PC-3 (cell line): ENCODE results near the gene DELE1. TPM values are rescaled to one million over a fixed set of nuclear protein-coding genes. Genes with fewer than 3 reads are reported as not detected.

Source experiments
- ATAC-seq: fragments of 200-7000 bp; cut with Tn5 transposase; 2 replicates; pipeline ENCODE4 v1.9.1; 2020; ENCODE audit warnings: mild to moderate bottlenecking, moderate library complexity
- BruUV-seq: library from RNA; stranded (reverse); fragments of 400-500 nt; replicated peaks from 2 replicates; lab custom pipeline; 2021; lab: Mats Ljungman, UMichigan
- CTCF ChIA-PET: fragments of 300-600 bp; sonication (Branson Sonifier 250); formaldehyde crosslinking; loops from one replicate; lab custom pipeline; 2022; ENCODE audit warnings: antibody characterized with exemption; lab: Charles Lee
- POLR2A ChIA-PET: fragments of 300-600 bp; sonication (Branson Sonifier 250); formaldehyde crosslinking; loops from one replicate; lab custom pipeline; 2022; ENCODE audit warnings: antibody characterized with exemption; ENCODE audit not compliant: unreplicated experiment; lab: Charles Lee
- DNase-seq: peaks from one replicate; pipeline ENCODE4 v3.0.0-alpha.2; 2015
- H2AFZ ChIP-seq: fragments of 300-600 bp; sonication (generic); 2 replicates; pipeline ENCODE4 v1.6.0; 2016; ENCODE audit warnings: antibody characterized with exemption, low read length
- H3F3A ChIP-seq: fragments of 300-600 bp; sonication (generic); one replicate; pipeline ENCODE4 v1.6.0; 2017; ENCODE audit warnings: antibody characterized with exemption, low read length, control low read depth, mild to moderate bottlenecking; ENCODE audit not compliant: unreplicated experiment
- H3K27ac ChIP-seq: fragments of 300-600 bp; sonication (generic); 2 replicates; pipeline ENCODE4 v1.5.1; 2016; ENCODE audit warnings: mild to moderate bottlenecking, low read length
- H3K27me3 ChIP-seq: fragments of 300-600 bp; sonication (generic); 2 replicates; pipeline ENCODE4 v1.6.1; 2016; ENCODE audit warnings: low read length, mixed read lengths
- H3K36me3 ChIP-seq: fragments of 300-600 bp; sonication (generic); 2 replicates; pipeline ENCODE4 v1.6.1; 2016; ENCODE audit warnings: low read depth, mixed run types, low read length, mixed read lengths
- H3K4me1 ChIP-seq: fragments of 300-600 bp; sonication (generic); 2 replicates; pipeline ENCODE4 v1.5.1; 2016; ENCODE audit warnings: low read length; ENCODE audit not compliant: insufficient read depth
- H3K4me2 ChIP-seq: fragments of 300-600 bp; sonication (generic); 2 replicates; pipeline ENCODE4 v1.6.0; 2016; ENCODE audit warnings: low read length
- H3K4me3 ChIP-seq: fragments of 300-600 bp; sonication (generic); 2 replicates; pipeline ENCODE4 v1.5.1; 2016; ENCODE audit warnings: mild to moderate bottlenecking, low read length, mixed read lengths
- H3K79me2 ChIP-seq: fragments of 300-600 bp; sonication (generic); 2 replicates; pipeline ENCODE4 v1.6.1; 2017; ENCODE audit warnings: low read length, mixed read lengths
- H3K9ac ChIP-seq: fragments of 300-600 bp; sonication (generic); 2 replicates; pipeline ENCODE4 v1.6.0; 2016; ENCODE audit warnings: mild to moderate bottlenecking, low read length
- H3K9me2 ChIP-seq: fragments of 300-600 bp; sonication (generic); replicated peaks from 2 replicates; pipeline ENCODE4 v1.6.1; 2016; ENCODE audit warnings: mixed run types, low read length, mixed read lengths
- H3K9me3 ChIP-seq: fragments of 300-600 bp; sonication (generic); 2 replicates; pipeline ENCODE4 v1.6.1; 2016; ENCODE audit warnings: low read length, mixed read lengths
- H4K20me1 ChIP-seq: fragments of 300-600 bp; sonication (generic); 2 replicates; pipeline ENCODE4 v1.6.1; 2016; ENCODE audit warnings: low read length, mixed read lengths
- CTCF ChIP-seq: fragments of 300-600 bp; sonication (generic); conservative IDR thresholded peaks from 2 replicates; pipeline ENCODE4 v1.5.1; 2017; ENCODE audit warnings: antibody characterized with exemption, low read depth, mild to moderate bottlenecking, low read length
- EZH2 ChIP-seq: fragments of 300-600 bp; sonication (generic); IDR thresholded peaks from one replicate; pipeline ENCODE4 v1.6.1; 2017; ENCODE audit warnings: antibody characterized with exemption, mild to moderate bottlenecking, low read length; ENCODE audit not compliant: unreplicated experiment
- EZH2phosphoT487 ChIP-seq: fragments of 300-600 bp; sonication (generic); IDR thresholded peaks from 2 replicates; pipeline ENCODE4 v1.6.1; 2018; ENCODE audit warnings: mild to moderate bottlenecking, antibody characterized with exemption, low read length, borderline replicate concordance
- intact Hi-C: fragments of 100-400 bp; cut with micrococcal nuclease; formaldehyde crosslinking; loops from 2 replicates; pipeline ENCODE4 v1.9.0; 2023
- total RNA-seq: library from RNA; depleted of rRNA; stranded (reverse); fragments of >200 nt; gene quantifications from 2 replicates; pipeline ENCODE4 v1.2.3, GENCODE V29; 2014

Gene DELE1
- total RNA-seq, 1 experiment from 2014 or later = 46.6 TPM

GRCh38 chr5:141952020-141952419 lies 28.3 kb downstream of the DELE1 start:
- Histone ChIP-seq H4K20me1 (no peaks in the 10 kb centered on the region), H3K27ac (no peak overlapping the region), H3F3A (no peaks in the 10 kb centered on the region), H3K36me3 (no peaks in the 10 kb centered on the region), H3K4me2 (no peak overlapping the region), H3K4me3 (no peak overlapping the region), H2AFZ (no peak overlapping the region), H3K9me3 (no peaks in the 10 kb centered on the region), H3K9me2 (no peaks in the 10 kb centered on the region), H3K79me2 (no peaks in the 10 kb centered on the region), H3K4me1 (no peaks in the 10 kb centered on the region), H3K27me3 (no peaks in the 10 kb centered on the region), H3K9ac (no peak overlapping the region)
- no peak for TF ChIP-seq EZH2
- intact Hi-C loops = no loop called here
- no peak for DNase-seq
- no peak for ATAC-seq
- no TSS peak for BruUV-seq
- ChIA-PET POLR2A (no interaction called here), CTCF (no interaction called here)

GRCh38 chr5:141954194-141954593 lies 30.5 kb downstream of the DELE1 start:
- Histone ChIP-seq H3K27me3 (no peaks in the 10 kb centered on the region), H3K9me3 (no peaks in the 10 kb centered on the region), H3K4me1 (0 out of 2 replicates have a peak, but pooled peaks cover 6% of the 10 kb centered on the region), H3K27ac (no peak overlapping the region), H3K4me2 (no peak overlapping the region), H3K4me3 (no peak overlapping the region), H2AFZ (no peak overlapping the region), H3K9me2 (no peaks in the 10 kb centered on the region), H4K20me1 (no peaks in the 10 kb centered on the region), H3K36me3 (no peaks in the 10 kb centered on the region), H3F3A (no peaks in the 10 kb centered on the region), H3K9ac (no peak overlapping the region), H3K79me2 (no peaks in the 10 kb centered on the region)
- ChIA-PET CTCF (no interaction called here), POLR2A (no interaction called here)
- no TSS peak for BruUV-seq
- no peak for ATAC-seq
- no peak for TF ChIP-seq EZH2
- TF ChIP-seq EZH2phosphoT487 = no peak
- no peak for TF ChIP-seq CTCF
- no peak for DNase-seq
- intact Hi-C loops = no loop called here

- CTCF ChIA-PET = interaction anchor here (0.5 kb wide), 1 partner anchor 71 kb away, joined by 5 read pairs; no protein-coding TSS in a partner anchor
- Histone ChIP-seq H2AFZ (no peak overlapping the region), H3K36me3 (no peaks in the 10 kb centered on the region), H3K9me3 (no peaks in the 10 kb centered on the region), H3K4me2 (no peak overlapping the region), H3K79me2 (no peaks in the 10 kb centered on the region), H3K4me1 (0 out of 2 replicates have a peak, but pooled peaks cover 6% of the 10 kb centered on the region), H4K20me1 (no peaks in the 10 kb centered on the region), H3K9me2 (no peaks in the 10 kb centered on the region), H3K27ac (no peak overlapping the region), H3K9ac (no peak overlapping the region), H3F3A (no peaks in the 10 kb centered on the region), H3K27me3 (no peaks in the 10 kb centered on the region), H3K4me3 (no peak overlapping the region)
- ATAC-seq (no peak), DNase-seq (no peak)
- no TSS peak for BruUV-seq
- TF ChIP-seq EZH2phosphoT487 (no peak), EZH2 (no peak), CTCF (no peak)
- intact Hi-C loops = no loop called here
- POLR2A ChIA-PET = no interaction called here
These were observed 33.8 kb downstream of the DELE1 start for GRCh38 chr5:141957367-141957996.
